Mesendoderm (in vitro differentiated cells): ENCODE data around the gene NRN1.

ENCODE experiments used
- DNase-seq: peaks from one replicate; pipeline ENCODE4 v3.0.0; 2013
- H2AK5ac ChIP-seq: 2 replicates; pipeline ENCODE4 v1.6.1; 2013; ENCODE audit warnings: low read length, inconsistent platforms
- H2BK120ac ChIP-seq: 2 replicates; pipeline ENCODE4 v1.6.1; 2013; ENCODE audit warnings: low read depth, mild to moderate bottlenecking, low read length, moderate library complexity, mixed read lengths
- H2BK15ac ChIP-seq: replicated peaks from 2 replicates; pipeline ENCODE4 v1.6.1; 2013; ENCODE audit warnings: low read depth, mild to moderate bottlenecking, moderate library complexity
- H2BK5ac ChIP-seq: 2 replicates; pipeline ENCODE4 v1.6.1; 2013; ENCODE audit warnings: low read length, inconsistent platforms
- H3K18ac ChIP-seq: 2 replicates; pipeline ENCODE4 v1.6.1; 2013; ENCODE audit warnings: mild to moderate bottlenecking, low read length, mixed read lengths
- H3K23ac ChIP-seq: one replicate; pipeline ENCODE4 v1.6.1; 2013; ENCODE audit warnings: low read length
- H3K27ac ChIP-seq: 2 replicates; pipeline ENCODE4 v1.5.1; 2013; ENCODE audit warnings: low read depth, mild to moderate bottlenecking, inconsistent platforms, low read length, moderate library complexity
- H3K27me3 ChIP-seq: 2 replicates; pipeline ENCODE4 v1.6.1; 2013; ENCODE audit warnings: low read length, control low read depth, mild to moderate bottlenecking, inconsistent platforms; ENCODE audit not compliant: insufficient read depth, poor library complexity
- H3K36me3 ChIP-seq: 2 replicates; pipeline ENCODE4 v1.6.1; 2013; ENCODE audit warnings: low read length, inconsistent platforms; ENCODE audit not compliant: control insufficient read depth, insufficient read depth
- H3K4ac ChIP-seq: one replicate; pipeline ENCODE4 v1.6.1; 2013; ENCODE audit warnings: low read depth, mild to moderate bottlenecking, low read length, moderate library complexity
- H3K4me1 ChIP-seq: 2 replicates; pipeline ENCODE4 v1.6.1; 2013; ENCODE audit warnings: low read depth, low read length, inconsistent platforms; ENCODE audit not compliant: control insufficient read depth
- H3K4me2 ChIP-seq: 2 replicates; pipeline ENCODE4 v1.6.1; 2013; ENCODE audit warnings: low read length
- H3K4me3 ChIP-seq: 2 replicates; pipeline ENCODE4 v1.5.1; 2013; ENCODE audit warnings: mild to moderate bottlenecking, low read length
- H3K56ac ChIP-seq: one replicate; pipeline ENCODE4 v1.6.1; 2013; ENCODE audit warnings: low read length
- H3K79me1 ChIP-seq: 2 replicates; pipeline ENCODE4 v1.6.1; 2013; ENCODE audit warnings: low read length, inconsistent platforms
- H3K79me2 ChIP-seq: 2 replicates; pipeline ENCODE4 v1.6.1; 2013; ENCODE audit warnings: mild to moderate bottlenecking, low read length; ENCODE audit not compliant: control insufficient read depth, insufficient read depth
- H3K9ac ChIP-seq: 2 replicates; pipeline ENCODE4 v1.6.1; 2013; ENCODE audit warnings: low read length, inconsistent platforms
- H4K5ac ChIP-seq: one replicate; pipeline ENCODE4 v1.6.1; 2013; ENCODE audit warnings: low read length
- H4K8ac ChIP-seq: one replicate; pipeline ENCODE4 v1.6.1; 2013; ENCODE audit warnings: low read depth, mild to moderate bottlenecking, control low read depth, low read length, moderate library complexity
- WGBS: extraction: QIAGEN DNeasy Blood & Tissue Kit; methylation state at CpG from one replicate; pipeline ENCODE4 v1.1.7; 2013; ENCODE audit warnings: low lambda C conversion rate, missing lambda C conversion rate; ENCODE audit not compliant: insufficient coverage; ENCODE audit errors: extremely low coverage; 5-methylcytosine and 5-hydroxymethylcytosine counted together

The NRN1 gene

DNA sequence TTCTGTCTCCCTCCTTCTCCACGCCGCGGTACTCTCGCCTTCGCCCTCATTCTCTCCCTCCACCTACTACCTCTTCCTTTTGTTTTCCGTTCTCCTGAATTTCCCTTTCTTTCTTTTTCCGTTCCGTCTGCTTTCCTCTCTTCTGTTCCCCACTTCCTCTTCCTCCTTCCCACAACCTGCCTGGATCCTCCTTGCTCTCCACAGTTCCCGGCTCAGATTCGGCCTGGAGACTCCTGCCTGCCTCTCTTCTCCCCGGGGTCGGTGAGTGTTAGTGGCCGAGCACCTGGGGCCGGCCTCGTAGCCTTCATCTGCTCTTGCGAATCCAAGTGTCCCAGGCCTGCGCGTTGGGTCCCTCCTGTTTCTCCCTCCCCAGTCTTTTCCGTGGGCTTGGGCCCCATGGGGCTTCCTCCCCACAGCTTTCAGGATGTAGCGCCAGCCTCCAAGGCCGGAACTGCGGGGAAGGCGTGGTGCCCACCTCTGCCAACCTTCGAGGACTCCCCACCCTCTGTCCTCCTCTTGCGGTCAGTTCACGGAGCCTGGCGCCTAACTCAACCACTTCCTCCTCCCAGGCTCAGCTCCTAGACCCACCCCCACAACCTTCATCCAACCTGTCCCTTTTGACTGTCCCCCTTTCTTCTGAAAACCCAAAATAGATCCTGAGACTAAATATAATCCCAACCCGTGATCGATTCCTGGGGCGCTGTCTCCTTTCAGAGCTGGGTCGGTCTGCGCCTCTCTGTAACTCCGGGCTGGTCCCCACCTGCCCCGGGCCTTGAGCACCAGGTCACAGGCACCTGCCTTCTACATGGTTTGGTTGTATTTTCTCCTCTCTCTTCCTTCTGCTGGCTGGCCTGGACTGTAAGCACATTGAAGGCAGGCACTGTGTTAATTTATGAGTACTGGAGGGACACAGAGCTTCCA lies 6.8 kb downstream of the NRN1 start:
- Histone ChIP-seq H2BK15ac (no peak overlapping the region), H3K4me1 (peaks cover 8% of the 10 kb centered on the region), H3K4ac (no peak overlapping the region), H3K27me3 (peaks cover 62% of the 10 kb centered on the region), H2BK120ac (no peak overlapping the region), H3K79me2 (no peaks in the 10 kb centered on the region), H2BK5ac (no peak overlapping the region), H4K8ac (no peak overlapping the region), H4K5ac (no peak overlapping the region), H2AK5ac (no peak overlapping the region), H3K9ac (no peak overlapping the region), H3K79me1 (no peaks in the 10 kb centered on the region), H3K27ac (no peak overlapping the region), H3K4me3 (no peak overlapping the region), H3K18ac (no peak overlapping the region), H3K36me3 (no peaks in the 10 kb centered on the region), H3K56ac (peak overlapping the region; percentile 17), H3K4me2 (peak overlapping the region; percentile 18), H3K23ac (no peak overlapping the region)
- DNase-seq, result peak; percentile 2
- WGBS, result no CpG with 5 or more reads among the region's 34 CpGs

GRCh38 chr6:5998711-5999687 lies 7.7 kb downstream of the NRN1 start:
- no peak overlapping the region for H3K4me3 ChIP-seq
- H2BK5ac ChIP-seq, result no peak overlapping the region
- H3K79me1 ChIP-seq, result no peaks in the 10 kb centered on the region
- H3K27me3 ChIP-seq, result peaks cover 62% of the 10 kb centered on the region
- peak overlapping the region; percentile 54 for H3K4me2 ChIP-seq
- no peak overlapping the region for H2AK5ac ChIP-seq
- no peak overlapping the region for H3K27ac ChIP-seq
- H3K23ac ChIP-seq, result no peak overlapping the region
- no peaks in the 10 kb centered on the region for H3K36me3 ChIP-seq
- H3K56ac ChIP-seq, result peak overlapping the region; percentile 17
- H2BK120ac ChIP-seq, result no peak overlapping the region
- H3K4me1 ChIP-seq, result peaks cover 9% of the 10 kb centered on the region
- H3K18ac ChIP-seq, result no peak overlapping the region
- H3K9ac ChIP-seq, result no peak overlapping the region
- H4K5ac ChIP-seq, result no peak overlapping the region
- H4K8ac ChIP-seq, result no peak overlapping the region
- DNase-seq, result peak; percentile 65
- no peak overlapping the region for H2BK15ac ChIP-seq
- no peak overlapping the region for H3K4ac ChIP-seq
- no peaks in the 10 kb centered on the region for H3K79me2 ChIP-seq
- no CpG with 5 or more reads among the region's 60 CpGs for WGBS

DNA sequence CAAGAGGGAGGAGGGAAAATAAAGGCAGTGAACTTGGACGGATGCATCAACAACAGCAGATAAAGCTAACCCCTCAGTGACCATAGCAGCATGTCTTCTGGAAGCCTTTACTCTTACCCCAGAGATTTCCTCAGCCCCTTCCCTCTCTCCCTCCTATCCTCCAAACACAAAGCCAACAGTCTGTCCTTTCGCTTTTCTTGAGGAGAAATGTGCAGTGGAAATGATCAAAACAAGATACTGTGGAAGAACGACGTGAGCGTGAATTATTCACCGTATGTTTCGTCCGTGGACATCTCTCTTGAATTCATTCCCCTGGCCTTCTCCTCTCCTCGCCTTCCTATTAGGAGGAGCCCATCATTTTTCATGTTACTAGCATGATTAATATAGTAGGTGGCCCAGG lies 8.5 kb downstream of the NRN1 start:
- Histone ChIP-seq H3K4me2 (no peak overlapping the region), H3K36me3 (no peaks in the 10 kb centered on the region), H3K4me3 (no peak overlapping the region), H2BK15ac (no peak overlapping the region), H2AK5ac (no peak overlapping the region), H3K56ac (peak overlapping the region; percentile 32), H3K27me3 (peaks cover 62% of the 10 kb centered on the region), H3K9ac (no peak overlapping the region), H4K8ac (no peak overlapping the region), H3K4ac (no peak overlapping the region), H3K23ac (peak overlapping the region; percentile 61), H4K5ac (no peak overlapping the region), H3K27ac (no peak overlapping the region), H2BK120ac (no peak overlapping the region), H3K79me1 (no peaks in the 10 kb centered on the region), H2BK5ac (no peak overlapping the region), H3K79me2 (no peaks in the 10 kb centered on the region), H3K4me1 (peaks cover 10% of the 10 kb centered on the region), H3K18ac (no peak overlapping the region)
- peak; percentile 21 for DNase-seq
- WGBS, result no CpG with 5 or more reads among the region's 9 CpGs

GRCh38 chr6:5997420-5997987 lies 9.2 kb downstream of the NRN1 start:
- H3K27me3 ChIP-seq, result peaks cover 57% of the 10 kb centered on the region
- peaks cover 13% of the 10 kb centered on the region for H3K4me1 ChIP-seq
- no peak overlapping the region for H4K5ac ChIP-seq
- no CpG with 5 or more reads among the region's 22 CpGs for WGBS
- H3K56ac ChIP-seq, result peak overlapping the region; percentile 38
- no peak overlapping the region for H3K4me3 ChIP-seq
- no peak overlapping the region for H3K4ac ChIP-seq
- H2BK120ac ChIP-seq, result no peak overlapping the region
- no peaks in the 10 kb centered on the region for H3K79me2 ChIP-seq
- H2AK5ac ChIP-seq, result no peak overlapping the region
- no peak overlapping the region for H2BK15ac ChIP-seq
- no peaks in the 10 kb centered on the region for H3K36me3 ChIP-seq
- H2BK5ac ChIP-seq, result no peak overlapping the region
- H4K8ac ChIP-seq, result no peak overlapping the region
- H3K79me1 ChIP-seq, result no peaks in the 10 kb centered on the region
- no peak overlapping the region for H3K27ac ChIP-seq
- no peak overlapping the region for H3K23ac ChIP-seq
- H3K9ac ChIP-seq, result peak overlapping the region; percentile 9
- peak; percentile 70 for DNase-seq
- H3K18ac ChIP-seq, result no peak overlapping the region
- peak overlapping the region; percentile 27 for H3K4me2 ChIP-seq

GRCh38 chr6:5996714-5997419 lies 9.9 kb downstream of the NRN1 start:
- H3K27ac ChIP-seq, result no peak overlapping the region
- no peak overlapping the region for H3K23ac ChIP-seq
- no peak overlapping the region for H4K8ac ChIP-seq
- H3K79me1 ChIP-seq, result no peaks in the 10 kb centered on the region
- peak overlapping the region; percentile 28 for H3K4me3 ChIP-seq
- H3K4me1 ChIP-seq, result peaks cover 13% of the 10 kb centered on the region
- H3K9ac ChIP-seq, result peak overlapping the region; percentile 9
- no peak overlapping the region for H2BK120ac ChIP-seq
- H4K5ac ChIP-seq, result no peak overlapping the region
- H2BK15ac ChIP-seq, result no peak overlapping the region
- peak overlapping the region; percentile 15 for H3K18ac ChIP-seq
- H3K4me2 ChIP-seq, result peak overlapping the region; percentile 51
- H3K4ac ChIP-seq, result no peak overlapping the region
- peaks cover 51% of the 10 kb centered on the region for H3K27me3 ChIP-seq
- no CpG with 5 or more reads among the region's 48 CpGs for WGBS
- H3K56ac ChIP-seq, result peak overlapping the region; percentile 3
- no peak overlapping the region for H2AK5ac ChIP-seq
- no peaks in the 10 kb centered on the region for H3K36me3 ChIP-seq
- H2BK5ac ChIP-seq, result no peak overlapping the region
- no peaks in the 10 kb centered on the region for H3K79me2 ChIP-seq
- DNase-seq, result peak; percentile 28
